Natural killer cell (primary cell): ENCODE data around the gene POU2F2. TPM values are rescaled to one million over a fixed set of nuclear protein-coding genes. Genes with fewer than 3 reads are reported as not detected.

ENCODE experiments used
- ATAC-seq, 3 donors: fragments of 150-1000 bp in 2 of 3; fragments of 200-7000 bp in 1 of 3; cut with Tn5 transposase; 1 replicate in 1 of 3; 2 replicates in 2 of 3; pipeline ENCODE4 v1.10.0; 2021; ENCODE audit warnings: mild to moderate bottlenecking in 2 of 3, moderate library complexity in 2 of 3
- DNase-seq, 2 donors: peaks; one replicate each; pipeline versions ENCODE4 v3.0.0 to v3.0.0-alpha.2; 2013 to 2021; ENCODE audit warnings: mixed read lengths in 1 of 2
- H3K27ac ChIP-seq: one replicate; pipeline ENCODE4 v1.5.1; 2013; ENCODE audit warnings: mild to moderate bottlenecking, low read length
- H3K27me3 ChIP-seq: one replicate; pipeline ENCODE4 v1.6.1; 2013; ENCODE audit warnings: low read length; ENCODE audit not compliant: control insufficient read depth, insufficient read depth
- H3K36me3 ChIP-seq: one replicate; pipeline ENCODE4 v1.6.1; 2013; ENCODE audit warnings: low read length; ENCODE audit not compliant: control insufficient read depth, insufficient read depth
- H3K4me1 ChIP-seq: one replicate; pipeline ENCODE4 v1.6.1; 2013; ENCODE audit warnings: low read length; ENCODE audit not compliant: control insufficient read depth, insufficient read depth
- H3K4me3 ChIP-seq: one replicate; pipeline ENCODE4 v1.5.1; 2013; ENCODE audit warnings: low read length
- H3K9me3 ChIP-seq: one replicate; pipeline ENCODE4 v1.6.1; 2013; ENCODE audit warnings: low read length; ENCODE audit not compliant: control insufficient read depth, insufficient read depth
- H3K27ac Mint-ChIP-seq, 2 donors: one replicate each; pipeline ENCODE4 v1.8.0; 2022; ENCODE audit warnings: mild to moderate bottlenecking in 2 of 2, mixed read lengths in 2 of 2, moderate library complexity in 1 of 2
- H3K27me3 Mint-ChIP-seq, 2 donors: one replicate each; pipeline ENCODE4 v1.8.0; 2022; ENCODE audit warnings: low read depth in 2 of 2, mixed read lengths in 2 of 2
- H3K36me3 Mint-ChIP-seq: one replicate; pipeline ENCODE4 v1.8.0; 2022; ENCODE audit warnings: mixed read lengths
- H3K4me1 Mint-ChIP-seq, 2 donors: one replicate each; pipeline ENCODE4 v1.8.0; 2022; ENCODE audit warnings: mixed read lengths in 2 of 2
- H3K4me3 Mint-ChIP-seq: one replicate; pipeline ENCODE4 v1.8.0; 2022; ENCODE audit warnings: mild to moderate bottlenecking, moderate library complexity, mixed read lengths
- H3K9me3 Mint-ChIP-seq, 2 donors: one replicate each; pipeline ENCODE4 v1.8.0; 2022; ENCODE audit warnings: mixed read lengths in 2 of 2
- WGBS: methylation state at CpG from one replicate; pipeline ENCODE4 v1.1.7; 2013; ENCODE audit warnings: missing lambda C conversion rate; ENCODE audit not compliant: insufficient coverage; 5-methylcytosine and 5-hydroxymethylcytosine counted together
- intact Hi-C: fragments of 100-400 bp; cut with micrococcal nuclease; formaldehyde crosslinking; loops from one replicate; pipeline ENCODE4 v1.14.2; 2022
- total RNA-seq, 4 donors: library from RNA; stranded (reverse); fragments of 120-200 nt in 1 of 4; gene quantifications; one replicate each; pipeline versions ENCODE4 v1.2.3 to v1.2.4, GENCODE V29; 2013 to 2022
- TF ChIP-seq, protein P1 (sequence below): fragments of 200-600 bp; IDR thresholded peaks from one replicate; pipeline ENCODE4 v1.8.0; 2022; ENCODE audit warnings: antibody characterized with exemption

The POU2F2 gene
- total RNA-seq, 3 donors from 2014 or later (not counting 1 experiment from before 2014, with no cell fraction given), result 27.3 to 40.8 (median 29.3) TPM

DNA sequence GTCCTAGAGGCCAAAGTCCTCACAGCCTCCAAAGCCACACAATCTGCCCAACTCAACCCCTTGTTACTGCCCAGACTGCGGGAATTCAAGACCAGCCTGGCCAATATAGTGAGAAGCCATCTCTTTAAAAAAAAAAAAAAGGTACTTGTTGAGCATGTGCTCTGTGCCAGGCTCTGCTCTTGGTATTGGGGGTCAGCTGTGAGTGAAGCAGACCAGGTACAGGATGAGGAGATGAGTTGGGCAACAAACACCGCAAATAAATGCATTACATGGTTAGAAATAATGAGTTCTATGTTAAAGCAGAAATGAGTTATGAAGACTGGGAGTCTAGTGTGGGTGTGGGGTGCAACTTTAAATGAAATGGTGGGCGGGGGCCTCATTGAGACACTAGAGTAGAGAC, 72.1 kb downstream of the POU2F2 start:
- intact Hi-C loops, result no loop called here
- ATAC-seq (no peak), DNase-seq (no peak)
- Histone ChIP-seq H3K36me3 (no peaks in the 10 kb centered on the region), H3K4me3 (no peak overlapping the region), H3K4me1 (no peaks in the 10 kb centered on the region), H3K9me3 (no peaks in the 10 kb centered on the region), H3K27ac (no peak overlapping the region), H3K27me3 (no peaks in the 10 kb centered on the region)
- no peak overlapping the region for H3K27ac Mint-ChIP-seq
- H3K4me1 Mint-ChIP-seq, result no peaks in the 10 kb centered on the region
- no peaks in the 10 kb centered on the region for H3K36me3 Mint-ChIP-seq
- WGBS, result 96% methylated on average over 3 of the region's 3 CpGs
- H3K27me3 Mint-ChIP-seq, result peaks cover 0 to 7% of the 10 kb centered on the region in 2 donors
- H3K9me3 Mint-ChIP-seq, result no peaks in the 10 kb centered on the region
- TF ChIP-seq, protein P1, sequence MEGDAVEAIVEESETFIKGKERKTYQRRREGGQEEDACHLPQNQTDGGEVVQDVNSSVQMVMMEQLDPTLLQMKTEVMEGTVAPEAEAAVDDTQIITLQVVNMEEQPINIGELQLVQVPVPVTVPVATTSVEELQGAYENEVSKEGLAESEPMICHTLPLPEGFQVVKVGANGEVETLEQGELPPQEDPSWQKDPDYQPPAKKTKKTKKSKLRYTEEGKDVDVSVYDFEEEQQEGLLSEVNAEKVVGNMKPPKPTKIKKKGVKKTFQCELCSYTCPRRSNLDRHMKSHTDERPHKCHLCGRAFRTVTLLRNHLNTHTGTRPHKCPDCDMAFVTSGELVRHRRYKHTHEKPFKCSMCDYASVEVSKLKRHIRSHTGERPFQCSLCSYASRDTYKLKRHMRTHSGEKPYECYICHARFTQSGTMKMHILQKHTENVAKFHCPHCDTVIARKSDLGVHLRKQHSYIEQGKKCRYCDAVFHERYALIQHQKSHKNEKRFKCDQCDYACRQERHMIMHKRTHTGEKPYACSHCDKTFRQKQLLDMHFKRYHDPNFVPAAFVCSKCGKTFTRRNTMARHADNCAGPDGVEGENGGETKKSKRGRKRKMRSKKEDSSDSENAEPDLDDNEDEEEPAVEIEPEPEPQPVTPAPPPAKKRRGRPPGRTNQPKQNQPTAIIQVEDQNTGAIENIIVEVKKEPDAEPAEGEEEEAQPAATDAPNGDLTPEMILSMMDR, result no peak
- no peak overlapping the region for H3K4me3 Mint-ChIP-seq

GRCh38 chr19:42059196-42059595, 73.0 kb downstream of the POU2F2 start:
- Histone ChIP-seq H3K27ac (no peak overlapping the region), H3K36me3 (no peaks in the 10 kb centered on the region), H3K9me3 (no peaks in the 10 kb centered on the region), H3K4me3 (no peak overlapping the region), H3K27me3 (no peaks in the 10 kb centered on the region), H3K4me1 (no peaks in the 10 kb centered on the region)
- Mint-ChIP-seq H3K27me3 (peaks cover 0 to 5% of the 10 kb centered on the region in 2 donors), H3K36me3 (no peaks in the 10 kb centered on the region), H3K4me1 (no peaks in the 10 kb centered on the region), H3K27ac (no peak overlapping the region), H3K4me3 (no peak overlapping the region), H3K9me3 (no peaks in the 10 kb centered on the region)
- TF ChIP-seq, protein P1, result no peak
- ATAC-seq, result no peak
- 93% methylated on average over 12 of the region's 13 CpGs for WGBS
- DNase-seq, result no peak
- intact Hi-C loops, result no loop called here

GRCh38 chr19:42057846-42058245, 74.4 kb downstream of the POU2F2 start:
- H3K27me3 ChIP-seq, result no peaks in the 10 kb centered on the region
- H3K4me1 ChIP-seq, result no peaks in the 10 kb centered on the region
- H3K4me3 ChIP-seq, result no peak overlapping the region
- intact Hi-C loops, result no loop called here
- DNase-seq (no peak), ATAC-seq (no peak)
- TF ChIP-seq, protein P1, result no peak
- Mint-ChIP-seq H3K27me3 (peaks cover 0 to 8% of the 10 kb centered on the region in 2 donors), H3K4me1 (no peaks in the 10 kb centered on the region), H3K4me3 (no peak overlapping the region), H3K9me3 (no peaks in the 10 kb centered on the region), H3K27ac (no peak overlapping the region), H3K36me3 (no peaks in the 10 kb centered on the region)
- no peaks in the 10 kb centered on the region for H3K9me3 ChIP-seq
- no peak overlapping the region for H3K27ac ChIP-seq
- 98% methylated on average over 6 of the region's 7 CpGs for WGBS
- no peaks in the 10 kb centered on the region for H3K36me3 ChIP-seq

GRCh38 chr19:42054205-42054604, 78.0 kb downstream of the POU2F2 start:
- H3K36me3 Mint-ChIP-seq, result no peaks in the 10 kb centered on the region
- Histone ChIP-seq H3K9me3 (no peaks in the 10 kb centered on the region), H3K27me3 (no peaks in the 10 kb centered on the region), H3K36me3 (no peaks in the 10 kb centered on the region), H3K27ac (no peak overlapping the region), H3K4me1 (no peaks in the 10 kb centered on the region), H3K4me3 (no peak overlapping the region)
- peaks cover 0 to 2% of the 10 kb centered on the region in 2 donors for H3K4me1 Mint-ChIP-seq
- no peak for DNase-seq
- no peak overlapping the region for H3K27ac Mint-ChIP-seq
- WGBS, result 95% methylated on average over 16 of the region's 18 CpGs
- H3K9me3 Mint-ChIP-seq, result no peaks in the 10 kb centered on the region
- intact Hi-C loops, result no loop called here
- no peak for ATAC-seq
- peaks cover 0 to 3% of the 10 kb centered on the region in 2 donors for H3K27me3 Mint-ChIP-seq
- no peak overlapping the region for H3K4me3 Mint-ChIP-seq
- TF ChIP-seq, protein P1, result no peak
